Adipocyte (in vitro differentiated cells): ENCODE measurements around the gene TIGD6.
A peak's percentile ranks its signal among the peaks of the same experiment; 100 is the strongest.
"Not testable (repeated sequence)": the region's sequence is repeated elsewhere in the genome, so short reads cannot be mapped to it uniquely, and the experiment has no call there.

Source experiments
- DNase-seq: peaks from one replicate; pipeline ENCODE4 v3.0.0-alpha.2; 2015; ENCODE audit warnings: low read depth
- H3K27me3 ChIP-seq: replicated peaks from 2 replicates; pipeline ENCODE4 v1.7.0; 2013; ENCODE audit warnings: mild to moderate bottlenecking, low read length, moderate library complexity; ENCODE audit not compliant: control insufficient read depth, insufficient read depth
- H3K36me3 ChIP-seq: 2 replicates; pipeline ENCODE4 v1.7.0; 2013; ENCODE audit warnings: low read length, mild to moderate bottlenecking, moderate library complexity; ENCODE audit not compliant: control insufficient read depth, insufficient read depth, severe bottlenecking
- H3K4me1 ChIP-seq: 2 replicates; pipeline ENCODE4 v1.7.0; 2013; ENCODE audit warnings: mild to moderate bottlenecking, low read length, moderate library complexity; ENCODE audit not compliant: control insufficient read depth, insufficient read depth
- H3K4me3 ChIP-seq: 2 replicates; pipeline ENCODE4 v1.7.0; 2013; ENCODE audit warnings: mild to moderate bottlenecking, low read length, moderate library complexity
- H3K9ac ChIP-seq: 2 replicates; pipeline ENCODE4 v1.7.0; 2013; ENCODE audit warnings: mild to moderate bottlenecking, low read length, moderate library complexity
- H3K9me3 ChIP-seq: 2 replicates; pipeline ENCODE4 v1.7.0; 2013; ENCODE audit warnings: mild to moderate bottlenecking, low read length, moderate library complexity; ENCODE audit not compliant: control insufficient read depth

The TIGD6 gene

DNA sequence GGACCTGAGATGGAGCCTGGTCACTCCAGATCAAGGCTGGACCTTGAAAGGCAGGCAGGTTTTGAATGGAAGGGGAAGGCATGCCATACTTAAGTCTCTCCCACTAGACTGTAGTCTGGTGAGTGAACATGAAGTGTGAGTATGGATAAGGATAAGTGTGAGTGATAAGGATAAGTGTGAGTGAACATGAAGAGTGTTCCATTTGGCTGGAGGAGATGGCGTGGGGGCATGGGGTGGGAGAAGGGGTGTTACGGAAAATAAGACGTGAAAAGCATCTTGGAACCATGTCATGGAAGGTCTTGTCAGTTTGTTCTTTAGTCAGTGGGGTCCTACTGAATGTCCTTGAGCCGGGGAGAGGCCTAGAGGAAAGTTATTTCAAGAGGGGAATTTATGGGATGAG lies 32.9 kb upstream of the TIGD6 start:
- Histone ChIP-seq H3K27me3 (no peaks in the 10 kb centered on the region), H3K4me3 (no peak overlapping the region), H3K9ac (no peak overlapping the region), H3K9me3 (no peaks in the 10 kb centered on the region), H3K4me1 (peaks cover 40% of the 10 kb centered on the region), H3K36me3 (peaks cover 82% of the 10 kb centered on the region)
- no peak for DNase-seq

GRCh38 chr5:150028047-150028446 lies 27.6 kb upstream of the TIGD6 start:
- H3K4me1 ChIP-seq, H3K9ac ChIP-seq, H3K9me3 ChIP-seq, H3K27me3 ChIP-seq, DNase-seq, H3K4me3 ChIP-seq: not testable (repeated sequence)
- H3K36me3 ChIP-seq = peaks cover 92% of the 10 kb centered on the region

- Histone ChIP-seq H3K4me3 (no peak overlapping the region), H3K9ac (no peak overlapping the region), H3K27me3 (no peaks in the 10 kb centered on the region), H3K9me3 (no peaks in the 10 kb centered on the region), H3K4me1 (peaks cover 16% of the 10 kb centered on the region), H3K36me3 (peaks cover 83% of the 10 kb centered on the region)
- no peak for DNase-seq
These were observed 26.3 kb upstream of the TIGD6 start for GRCh38 chr5:150026682-150027172.

DNA sequence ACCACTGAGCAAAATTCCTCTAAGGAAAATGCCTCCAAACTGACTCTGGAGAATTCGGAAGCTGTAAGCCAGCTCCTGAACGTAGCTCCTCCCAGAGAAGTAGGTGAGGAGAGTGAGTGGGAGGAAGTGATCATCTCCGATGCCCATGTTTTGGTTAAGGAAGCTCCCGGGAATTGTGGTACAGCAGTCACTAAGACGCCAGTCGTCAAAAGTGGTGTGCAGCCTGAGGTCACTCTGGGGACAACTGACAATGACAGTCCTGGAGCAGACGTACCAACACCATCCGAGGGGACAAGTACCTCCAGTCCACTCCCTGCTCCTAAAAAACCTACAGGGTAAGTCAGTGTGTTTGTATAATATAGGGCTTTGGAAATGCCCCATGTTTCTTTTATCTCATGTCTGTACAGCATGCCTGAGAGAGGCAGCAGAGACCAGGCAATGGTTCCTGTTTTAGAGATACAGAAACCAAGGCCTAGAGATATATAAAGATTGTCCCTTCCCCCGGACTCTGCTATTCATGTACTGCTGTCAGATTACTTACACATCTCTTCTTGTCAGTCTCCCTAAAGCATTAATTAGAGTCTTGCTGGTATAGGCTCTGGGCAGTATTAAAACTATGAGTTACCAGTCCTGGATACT lies 24.0 kb upstream of the TIGD6 start:
- H3K36me3 ChIP-seq = peaks cover 83% of the 10 kb centered on the region

GRCh38 chr5:150023136-150023535 lies 22.7 kb upstream of the TIGD6 start:
- no peak overlapping the region for H3K9ac ChIP-seq
- H3K27me3 ChIP-seq = no peaks in the 10 kb centered on the region
- no peaks in the 10 kb centered on the region for H3K9me3 ChIP-seq
- H3K36me3 ChIP-seq = peaks cover 89% of the 10 kb centered on the region
- H3K4me3 ChIP-seq = no peak overlapping the region
- peaks cover 22% of the 10 kb centered on the region for H3K4me1 ChIP-seq
- peak; percentile 58 for DNase-seq

More for the DNA sequence above, 24.0 kb upstream of the TIGD6 start:
- Histone ChIP-seq H3K4me3 (no peak overlapping the region), H3K4me1 (peaks cover 20% of the 10 kb centered on the region), H3K9ac (no peak overlapping the region), H3K27me3 (no peaks in the 10 kb centered on the region), H3K9me3 (no peaks in the 10 kb centered on the region)
- DNase-seq = peak; percentile 33

DNA sequence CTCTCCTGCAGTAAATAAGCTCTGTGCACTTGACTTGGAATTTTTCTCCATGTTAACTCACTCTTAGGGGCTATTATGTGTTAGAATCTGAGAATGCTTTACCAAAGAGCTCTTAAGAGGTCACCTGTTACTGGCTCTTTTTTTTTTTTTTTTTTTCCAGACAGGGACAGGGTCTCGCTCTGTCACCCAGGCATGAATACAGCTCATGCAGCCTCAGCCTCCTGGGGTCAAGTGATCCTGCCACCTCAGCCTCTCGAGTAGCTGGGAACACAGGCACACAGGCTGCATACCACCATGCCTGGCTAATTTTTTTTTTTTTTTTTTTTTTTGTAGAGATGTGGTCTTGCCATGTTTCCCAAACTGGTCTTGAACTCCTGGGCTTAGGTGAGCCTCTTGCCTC lies 22.2 kb upstream of the TIGD6 start:
- Histone ChIP-seq H3K9me3 (no peaks in the 10 kb centered on the region), H3K27me3 (no peaks in the 10 kb centered on the region), H3K36me3 (peaks cover 88% of the 10 kb centered on the region), H3K4me1 (peaks cover 27% of the 10 kb centered on the region), H3K9ac (peak overlapping the region; percentile 40), H3K4me3 (no peak overlapping the region)
- no peak for DNase-seq

DNA sequence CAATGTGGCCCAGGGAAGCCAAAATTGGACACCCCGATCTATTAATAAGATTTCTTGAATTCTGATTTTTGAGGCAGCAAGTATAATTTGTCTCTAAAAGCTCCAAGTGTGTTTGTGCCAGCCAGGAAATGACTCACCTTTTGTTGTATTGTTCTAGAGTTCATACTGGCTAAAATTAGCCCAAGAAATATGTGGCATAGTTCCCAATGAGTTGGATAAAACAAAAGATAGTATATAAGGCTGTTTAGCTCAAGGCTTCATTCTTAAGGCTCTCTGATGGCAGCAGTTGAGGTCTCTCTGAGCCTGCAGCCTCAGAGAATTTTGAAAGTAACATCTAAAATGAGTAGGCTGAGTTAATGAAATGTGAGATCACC lies 21.7 kb upstream of the TIGD6 start:
- Histone ChIP-seq H3K4me3 (no peak overlapping the region), H3K27me3 (no peaks in the 10 kb centered on the region), H3K36me3 (peaks cover 85% of the 10 kb centered on the region), H3K9me3 (no peaks in the 10 kb centered on the region), H3K4me1 (peaks cover 32% of the 10 kb centered on the region), H3K9ac (peak overlapping the region; percentile 40)
- DNase-seq = peak; percentile 92

DNA sequence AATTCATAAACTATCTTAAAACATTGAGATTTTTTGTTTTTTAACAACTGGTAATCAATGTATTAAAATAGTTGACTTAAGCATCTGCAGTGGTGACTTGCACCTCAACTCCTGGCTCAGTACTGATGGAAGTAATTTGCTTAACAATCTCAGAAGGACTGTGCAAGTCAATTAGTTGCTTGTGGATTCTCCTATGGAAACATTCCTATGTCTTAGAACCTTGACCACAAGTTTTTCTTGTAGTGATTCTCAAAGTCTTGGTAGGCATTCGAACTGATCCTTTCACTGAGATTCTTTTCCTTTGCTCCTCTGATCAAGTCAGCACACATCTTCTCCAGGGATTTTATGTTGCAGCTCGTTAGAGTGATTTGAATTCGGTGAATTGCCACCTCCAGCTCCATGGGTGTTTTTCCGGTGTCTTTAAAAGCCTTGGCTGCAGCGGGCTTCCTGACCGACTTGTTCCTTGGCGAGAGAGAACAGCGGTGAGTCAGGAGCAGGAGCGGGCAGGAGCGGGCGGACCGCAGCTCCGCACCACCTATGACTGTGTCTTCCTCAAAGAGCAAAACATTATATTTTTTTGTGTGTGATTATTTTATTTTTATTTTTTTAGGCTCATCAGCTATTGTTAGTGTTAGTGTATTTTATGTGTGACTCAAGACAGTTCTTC lies 21.2 kb upstream of the TIGD6 start:
- Histone ChIP-seq H3K27me3 (no peaks in the 10 kb centered on the region), H3K4me3 (no peak overlapping the region), H3K9ac (no peak overlapping the region), H3K4me1 (peaks cover 32% of the 10 kb centered on the region), H3K9me3 (no peaks in the 10 kb centered on the region), H3K36me3 (peaks cover 84% of the 10 kb centered on the region)
- no peak for DNase-seq

DNA sequence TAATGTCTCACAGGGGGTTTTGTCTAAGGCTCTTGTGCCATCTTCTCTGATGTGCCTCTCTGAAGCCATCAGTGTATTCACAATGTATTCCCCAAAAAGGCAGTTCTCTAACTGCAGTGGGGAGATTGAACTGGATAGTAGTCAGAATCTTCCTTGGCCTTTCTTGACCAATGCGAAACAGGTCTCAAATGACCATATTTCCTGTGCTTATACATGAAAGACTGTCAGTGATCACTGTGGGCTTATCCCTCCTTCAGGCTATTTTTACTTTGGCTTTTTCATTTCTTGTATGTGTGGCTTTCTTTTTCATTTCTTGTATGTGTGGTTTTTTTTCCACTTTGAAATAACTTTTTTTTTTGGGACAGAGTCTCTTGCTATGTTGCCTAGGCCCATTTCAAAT lies 19.8 kb upstream of the TIGD6 start:
- H3K9me3 ChIP-seq = peaks cover 11% of the 10 kb centered on the region
- H3K27me3 ChIP-seq = no peaks in the 10 kb centered on the region
- H3K36me3 ChIP-seq = peaks cover 87% of the 10 kb centered on the region
- H3K9ac ChIP-seq = no peak overlapping the region
- peaks cover 32% of the 10 kb centered on the region for H3K4me1 ChIP-seq
- H3K4me3 ChIP-seq = no peak overlapping the region
- no peak for DNase-seq

DNA sequence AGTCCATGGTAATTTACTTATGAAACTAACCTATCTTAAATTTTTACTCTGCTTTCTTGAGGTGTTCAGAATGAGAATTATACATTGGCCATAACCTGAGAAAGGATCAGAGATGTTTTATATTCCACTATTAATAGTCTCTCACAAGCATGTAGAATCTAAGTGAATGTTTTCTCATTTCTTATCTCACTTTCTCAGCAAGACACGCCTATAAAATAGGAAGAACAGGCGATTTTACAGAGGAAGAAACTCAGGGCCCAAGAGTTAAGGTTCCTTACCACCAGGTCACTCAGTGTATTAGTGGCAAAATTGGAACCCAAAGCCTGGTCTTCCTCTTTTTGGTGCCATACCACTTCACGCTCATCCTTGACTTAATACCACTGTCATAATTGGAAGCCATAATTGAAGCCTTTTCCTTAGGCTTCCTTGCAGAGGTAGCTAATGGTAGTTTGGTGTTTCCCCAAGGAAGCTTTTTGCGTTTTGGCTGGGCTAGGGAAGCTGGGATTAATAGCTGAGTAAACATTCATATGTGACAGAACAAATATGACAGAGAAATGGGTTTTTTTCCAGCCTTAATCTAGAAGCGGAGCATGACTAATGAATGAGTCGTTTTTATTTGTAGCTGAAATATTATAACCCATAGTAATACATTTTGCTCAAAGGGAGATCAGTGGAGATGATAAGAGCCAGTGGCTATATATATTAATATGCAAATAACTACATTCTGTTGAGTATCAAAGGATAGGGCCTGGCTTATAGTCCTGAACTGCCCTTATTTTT lies 17.0 kb upstream of the TIGD6 start:
- Histone ChIP-seq H3K36me3 (peaks cover 89% of the 10 kb centered on the region), H3K4me1 (peaks cover 22% of the 10 kb centered on the region), H3K4me3 (no peak overlapping the region), H3K9me3 (peaks cover 14% of the 10 kb centered on the region), H3K27me3 (no peaks in the 10 kb centered on the region), H3K9ac (no peak overlapping the region)
- no peak for DNase-seq

DNA sequence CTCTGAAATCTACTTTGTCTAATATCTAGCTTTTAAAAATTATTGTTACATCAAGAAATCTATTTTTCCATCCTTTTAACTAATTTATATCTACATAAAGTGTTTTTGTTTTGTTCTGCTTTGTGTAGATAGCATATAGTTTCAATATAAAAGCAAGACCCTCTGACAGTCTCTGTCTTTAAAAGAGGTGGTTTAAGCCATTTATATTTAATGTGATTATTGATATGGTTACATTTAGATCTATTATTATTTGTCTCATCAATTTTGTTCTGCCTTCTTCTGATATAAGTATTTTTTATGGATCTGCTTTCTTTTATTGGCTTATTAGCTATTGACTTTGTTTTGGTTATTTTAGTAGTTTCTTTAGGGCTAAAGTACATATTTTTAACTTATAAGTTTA lies 16.1 kb upstream of the TIGD6 start:
- Histone ChIP-seq H3K36me3 (peaks cover 93% of the 10 kb centered on the region), H3K4me1 (peaks cover 15% of the 10 kb centered on the region)
- DNase-seq = no peak

More for the DNA sequence above, 16.1 kb upstream of the TIGD6 start:
- Histone ChIP-seq H3K27me3 (no peaks in the 10 kb centered on the region), H3K9ac (no peak overlapping the region), H3K4me3 (no peak overlapping the region), H3K9me3 (peaks cover 14% of the 10 kb centered on the region)
